Measurements from ENCODE around the gene MYBPHL. TPM values are rescaled to one million over a fixed set of nuclear protein-coding genes. Genes with fewer than 3 reads are reported as not detected.
A peak's percentile ranks its signal among the peaks of the same experiment; 100 is the strongest.

Gene MYBPHL
- total RNA-seq, 4 donors from 2014 or later, result not detected

GRCh38 chr1:109258481-109259466, 48.0 kb downstream of the MYBPHL start:
- Histone ChIP-seq H3K27me3 (no peaks in the 10 kb centered on the region), H3K27ac (peak overlapping the region in 1 of 4 donors; percentile 94), H3K4me1 (peaks cover 35 to 82% (median 35%) of the 10 kb centered on the region in 3 donors), H3K4me3 (no peak overlapping the region), H3K9me3 (no peaks in the 10 kb centered on the region), H3K36me3 (peaks cover 0 to 41% (median 0%) of the 10 kb centered on the region in 3 donors)
- intact Hi-C loops (cut with DNase I), result loop anchor here (10.0 kb wide), 1 partner anchor 54 kb away; no protein-coding TSS in a partner anchor
- DNase-seq, result no peak
- TF ChIP-seq CTCF (IDR thresholded peaks at IDR 0.05) (no peak), POLR2A (IDR thresholded peaks at IDR 0.05) (no peak)
- 92 to 93% methylated on average over 22 to 29 of the region's 69 CpGs for WGBS, 2 donors

- H3K27ac ChIP-seq, result peak overlapping the region in 3 of 4 donors; percentile 13 to 94 (median 48)
- TF ChIP-seq CTCF (IDR thresholded peaks at IDR 0.05) (no peak), POLR2A (IDR thresholded peaks at IDR 0.05) (no peak)
- H3K9me3 ChIP-seq, result no peaks in the 10 kb centered on the region
- H3K36me3 ChIP-seq, result peaks cover 0 to 41% (median 0%) of the 10 kb centered on the region in 3 donors
- intact Hi-C loops (cut with DNase I), result loop anchor here (10.0 kb wide), 1 partner anchor 53 kb away; no protein-coding TSS in a partner anchor
- WGBS, 2 donors, result 48 to 62% methylated on average over 8 to 10 of the region's 15 CpGs
- DNase-seq, result no peak
- H3K4me1 ChIP-seq, result peaks cover 30 to 82% (median 34%) of the 10 kb centered on the region in 3 donors
- H3K27me3 ChIP-seq, result no peaks in the 10 kb centered on the region
- no peak overlapping the region for H3K4me3 ChIP-seq
These were observed 49.0 kb downstream of the MYBPHL start for GRCh38 chr1:109257682-109258421.

- WGBS, 2 donors, result 37 to 56% methylated on average over 5 of the region's 5 CpGs
- intact Hi-C loops (cut with DNase I), result loop anchor here (10.0 kb wide), 1 partner anchor 52 kb away; no protein-coding TSS in a partner anchor
- H3K9me3 ChIP-seq, result no peaks in the 10 kb centered on the region
- H3K27ac ChIP-seq, result peak overlapping the region in 3 of 4 donors; percentile 13 to 94 (median 48)
- peaks cover 24 to 82% (median 28%) of the 10 kb centered on the region in 3 donors for H3K4me1 ChIP-seq
- H3K4me3 ChIP-seq, result no peak overlapping the region
- H3K36me3 ChIP-seq, result peaks cover 0 to 46% (median 0%) of the 10 kb centered on the region in 3 donors
- H3K27me3 ChIP-seq, result no peaks in the 10 kb centered on the region
- TF ChIP-seq POLR2A (IDR thresholded peaks at IDR 0.05) (no peak), CTCF (IDR thresholded peaks at IDR 0.05) (no peak)
- DNase-seq, result no peak
These were observed 49.7 kb downstream of the MYBPHL start for GRCh38 chr1:109256971-109257681.

DNA sequence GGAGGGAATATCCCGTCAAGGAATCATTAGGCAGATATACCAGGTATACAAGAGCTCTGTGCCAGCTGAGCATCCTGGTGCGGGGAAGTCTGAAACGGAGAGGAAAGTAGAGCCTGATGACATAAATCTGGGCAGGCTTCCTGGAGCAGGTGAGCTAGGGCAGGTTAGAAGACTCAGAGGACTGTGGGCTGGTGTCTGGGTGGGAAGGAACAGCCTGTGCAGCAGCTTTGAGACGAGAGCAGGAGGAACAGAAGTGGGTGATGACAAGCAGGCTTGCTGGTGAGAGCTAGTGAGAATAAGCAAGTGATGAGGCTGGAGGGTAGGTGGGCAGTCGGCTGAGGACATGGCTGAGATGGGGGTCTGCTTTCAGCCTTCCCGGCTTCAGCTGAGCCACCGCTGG, 50.7 kb downstream of the MYBPHL start:
- Histone ChIP-seq H3K9me3 (no peaks in the 10 kb centered on the region), H3K4me1 (peaks cover 24 to 86% (median 28%) of the 10 kb centered on the region in 3 donors), H3K27me3 (no peaks in the 10 kb centered on the region), H3K4me3 (no peak overlapping the region), H3K36me3 (peaks cover 0 to 46% (median 0%) of the 10 kb centered on the region in 3 donors), H3K27ac (peak overlapping the region; percentile 88 to 94 (median 92))
- intact Hi-C loops (cut with DNase I), result loop anchor here (10.0 kb wide), 1 partner anchor 51 kb away; no protein-coding TSS in a partner anchor
- 57 to 75% methylated on average over 7 of the region's 7 CpGs for WGBS, 2 donors
- no peak for TF ChIP-seq CTCF (IDR thresholded peaks at IDR 0.05)
- TF ChIP-seq POLR2A (IDR thresholded peaks at IDR 0.05), result no peak
- no peak for DNase-seq
